Measurements from ENCODE around the gene PRRG2.

The PRRG2 gene

GRCh38 chr19:49639401-49640112, 58.4 kb downstream of the PRRG2 start:
- no peak for DNase-seq (ENCODE audit: low read depth in 2 of 2)

DNA sequence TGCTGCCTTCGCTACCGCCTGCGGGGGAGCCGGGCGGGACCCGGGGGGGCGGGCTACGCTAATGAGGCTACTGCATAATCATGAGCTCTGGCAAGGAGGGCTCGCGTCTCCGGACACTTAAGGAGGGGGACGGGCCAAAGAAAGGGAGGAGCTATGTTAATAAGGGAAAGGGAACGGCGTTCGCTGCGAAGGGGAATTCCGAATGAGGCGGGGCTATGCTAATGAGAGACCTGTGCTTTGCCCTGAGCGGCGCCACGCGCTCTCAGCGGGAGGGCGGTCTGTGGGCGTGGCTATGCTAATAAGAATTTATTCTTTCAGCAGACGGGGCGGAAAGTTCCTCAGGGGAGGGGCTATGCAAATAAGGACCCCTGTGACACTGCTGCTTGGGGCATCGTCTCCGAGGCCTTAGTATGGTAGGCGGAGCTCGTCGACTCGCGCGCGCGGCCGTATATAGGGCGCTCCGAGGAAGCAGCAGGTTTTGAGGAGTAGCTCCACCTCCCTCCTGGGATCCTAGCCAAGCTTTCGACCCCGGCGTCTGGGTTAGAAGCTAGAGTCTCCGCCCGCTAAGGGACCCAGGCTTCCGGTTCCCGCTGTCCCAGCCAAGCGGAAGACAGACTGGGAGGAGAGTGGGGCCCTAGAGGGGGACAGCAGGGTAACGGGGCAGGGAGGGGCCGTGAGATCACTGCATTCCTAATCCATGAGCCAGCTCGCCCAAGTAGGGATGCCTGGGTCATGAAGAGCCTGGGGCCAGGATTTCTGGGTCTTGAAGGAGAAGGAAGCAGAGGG, 59.2 kb downstream of the PRRG2 start, which contains the start of gene RRAS:
Gene RRAS (minus strand): TSS at position 31 of the 786 bp plus-strand sequence. CDS start 45 bp downstream, outside the sequence.
- DNase-seq (ENCODE audit: low read depth in 2 of 2): peak; percentile 100

Data from activated CD4-positive, alpha-beta T cell treated with anti-CD3 and anti-CD28 coated beads for 24 hours (primary cell).